HEK293 (cell line): ENCODE data around the gene CRIP2.

ENCODE experiments used
- CTCF ChIA-PET: fragments of 350-600 bp; formaldehyde crosslinking; extraction: SDS; loops from one replicate; lab custom pipeline; 2021; ENCODE audit warnings: antibody characterized with exemption; lab: Yijun Ruan, JAX
- POLR2A ChIA-PET: fragments of 300-600 bp; formaldehyde crosslinking; extraction: SDS; loops from one replicate; lab custom pipeline; 2020; ENCODE audit warnings: antibody characterized with exemption, inconsistent platforms; lab: Yijun Ruan, JAX
- H3K27ac ChIP-seq: fragments of 200-500 bp; sonication (Bioruptor generic); 2 replicates; pipeline ENCODE4 v1.5.1; 2014; ENCODE audit warnings: low read depth, low read length, control low read depth, inconsistent platforms; ENCODE audit errors: extremely low read depth
- H3K36me3 ChIP-seq, 2 experiments: fragments of 200-500 bp in 1 of 2; sonication (Bioruptor generic) in 1 of 2; 1 replicate in 1 of 2; 2 replicates in 1 of 2; pipeline ENCODE4 v1.5.1; 2014 to 2017; ENCODE audit warnings: inconsistent platforms in 2 of 2, low read length in 2 of 2; ENCODE audit not compliant: control insufficient read depth in 2 of 2, insufficient read depth in 1 of 2
- H3K4me1 ChIP-seq: fragments of 200-500 bp; sonication (Bioruptor generic); 2 replicates; pipeline ENCODE4 v1.5.1; 2014; ENCODE audit warnings: mild to moderate bottlenecking, low read length, inconsistent platforms; ENCODE audit not compliant: control insufficient read depth, insufficient read depth
- H3K4me3 ChIP-seq: 2 replicates; pipeline ENCODE4 v1.5.1; 2011; ENCODE audit warnings: low read depth, mild to moderate bottlenecking, control low read depth, low read length, moderate library complexity
- H3K9me3 ChIP-seq: fragments of 200-500 bp; sonication (Bioruptor generic); 2 replicates; pipeline ENCODE4 v1.5.1; 2014; ENCODE audit warnings: low read depth, low read length, inconsistent platforms; ENCODE audit not compliant: control insufficient read depth, insufficient read depth
- ZNF140 ChIP-seq: fragments of 450-650 bp; formaldehyde crosslinking; IDR thresholded peaks from 2 replicates; pipeline ENCODE4 v1.5.1; 2016; ENCODE audit warnings: missing biosample characterization, missing genetic modification characterization
- ZNF660 ChIP-seq: fragments of 450-650 bp; IDR thresholded peaks from 2 replicates; pipeline ENCODE4 v1.5.1; 2018; ENCODE audit warnings: missing biosample characterization, mild to moderate bottlenecking, missing genetic modification characterization
- TF ChIP-seq, protein P1 (sequence below): fragments of 450-650 bp; formaldehyde crosslinking; IDR thresholded peaks from 2 replicates; pipeline ENCODE4 v1.5.1; 2016; ENCODE audit warnings: missing biosample characterization, missing genetic modification characterization

The CRIP2 gene

DNA sequence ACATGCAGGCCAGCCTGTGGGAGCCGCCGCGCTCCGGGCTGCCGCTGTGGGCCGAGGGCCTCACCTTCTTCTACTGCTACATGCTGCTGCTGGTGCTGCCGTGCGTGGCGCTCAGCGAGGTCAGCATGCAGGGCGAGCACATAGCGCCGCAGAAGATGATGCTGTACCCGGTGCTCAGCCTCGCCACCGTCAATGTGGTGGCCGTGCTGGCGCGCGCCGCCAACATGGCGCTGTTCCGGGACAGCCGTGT lies 54.6 kb downstream of the CRIP2 start:
- CTCF ChIA-PET, result interaction anchor here (1.6 to 2.1 kb wide), 2 partner anchors 9 to 158 kb away, joined by 5 to 8 read pairs; no protein-coding TSS in a partner anchor
- no peak overlapping the region for H3K27ac ChIP-seq

More for the DNA sequence above, 54.6 kb downstream of the CRIP2 start:
- TF ChIP-seq ZNF140 (tag by site-specific recombination) (no peak), ZNF660 (tag by site-specific recombination) (no peak)
- TF ChIP-seq, protein P1, sequence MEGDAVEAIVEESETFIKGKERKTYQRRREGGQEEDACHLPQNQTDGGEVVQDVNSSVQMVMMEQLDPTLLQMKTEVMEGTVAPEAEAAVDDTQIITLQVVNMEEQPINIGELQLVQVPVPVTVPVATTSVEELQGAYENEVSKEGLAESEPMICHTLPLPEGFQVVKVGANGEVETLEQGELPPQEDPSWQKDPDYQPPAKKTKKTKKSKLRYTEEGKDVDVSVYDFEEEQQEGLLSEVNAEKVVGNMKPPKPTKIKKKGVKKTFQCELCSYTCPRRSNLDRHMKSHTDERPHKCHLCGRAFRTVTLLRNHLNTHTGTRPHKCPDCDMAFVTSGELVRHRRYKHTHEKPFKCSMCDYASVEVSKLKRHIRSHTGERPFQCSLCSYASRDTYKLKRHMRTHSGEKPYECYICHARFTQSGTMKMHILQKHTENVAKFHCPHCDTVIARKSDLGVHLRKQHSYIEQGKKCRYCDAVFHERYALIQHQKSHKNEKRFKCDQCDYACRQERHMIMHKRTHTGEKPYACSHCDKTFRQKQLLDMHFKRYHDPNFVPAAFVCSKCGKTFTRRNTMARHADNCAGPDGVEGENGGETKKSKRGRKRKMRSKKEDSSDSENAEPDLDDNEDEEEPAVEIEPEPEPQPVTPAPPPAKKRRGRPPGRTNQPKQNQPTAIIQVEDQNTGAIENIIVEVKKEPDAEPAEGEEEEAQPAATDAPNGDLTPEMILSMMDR (tag by site-specific recombination), result no peak
- POLR2A ChIA-PET, result no interaction called here
- Histone ChIP-seq H3K4me1 (0 out of 2 replicates have a peak, but pooled peaks cover 2% of the 10 kb centered on the region), H3K4me3 (no peak overlapping the region), H3K36me3 (peaks cover 0 to 24% of the 10 kb centered on the region in 2 experiments; a peak in 1 of 3 replicates), H3K9me3 (no peaks in the 10 kb centered on the region)
